CD8-positive, alpha-beta memory T cell (primary cell): ENCODE measurements around the gene SNX15. TPM values are rescaled to one million over a fixed set of nuclear protein-coding genes. Genes with fewer than 3 reads are reported as not detected.

ENCODE experiments used
- CTCF ChIA-PET: fragments of 350-600 bp; sonication (Branson Sonifier 250); formaldehyde crosslinking; loops from one replicate; lab custom pipeline; 2021; ENCODE audit warnings: antibody characterized with exemption; lab: Charles Lee
- POLR2A ChIA-PET: fragments of 350-600 bp; sonication (Branson Sonifier 250); formaldehyde crosslinking; loops from one replicate; lab custom pipeline; 2021; ENCODE audit warnings: antibody characterized with exemption; lab: Charles Lee
- DNase-seq, 5 donors: peaks; one replicate each; pipeline versions ENCODE4 v3.0.0 to v3.0.0-alpha.2; 2020 to 2022; ENCODE audit warnings: mixed read lengths in 1 of 5
- H3K27ac ChIP-seq: one replicate; pipeline ENCODE4 v1.7.0; 2013; ENCODE audit warnings: low read depth, mild to moderate bottlenecking, low read length, moderate library complexity
- H3K27me3 ChIP-seq: 2 replicates; pipeline ENCODE4 v1.7.0; 2013; ENCODE audit warnings: low read length, mild to moderate bottlenecking; ENCODE audit not compliant: insufficient read depth, poor library complexity, severe bottlenecking
- H3K36me3 ChIP-seq: 2 replicates; pipeline ENCODE4 v1.7.0; 2013; ENCODE audit warnings: mild to moderate bottlenecking, low read length, moderate library complexity; ENCODE audit not compliant: insufficient read depth
- H3K4me1 ChIP-seq: 2 replicates; pipeline ENCODE4 v1.7.0; 2013; ENCODE audit warnings: mild to moderate bottlenecking, low read length, moderate library complexity; ENCODE audit not compliant: insufficient read depth
- H3K4me3 ChIP-seq: 2 replicates; pipeline ENCODE4 v1.7.0; 2013; ENCODE audit warnings: mild to moderate bottlenecking, low read length
- H3K9me3 ChIP-seq: 2 replicates; pipeline ENCODE4 v1.7.0; 2013; ENCODE audit warnings: mild to moderate bottlenecking, low read length
- H3K27ac Mint-ChIP-seq, 8 donors: one replicate each; pipeline ENCODE4 v1.8.0; 2020 to 2021; ENCODE audit warnings: mixed read lengths in 8 of 8, mild to moderate bottlenecking in 6 of 8, inconsistent platforms in 3 of 8, moderate library complexity in 3 of 8
- H3K27me3 Mint-ChIP-seq, 2 donors: one replicate each; pipeline ENCODE4 v1.8.0; 2020 to 2021; ENCODE audit warnings: mixed read lengths in 2 of 2, mild to moderate bottlenecking in 1 of 2, moderate library complexity in 1 of 2
- H3K36me3 Mint-ChIP-seq, 3 donors: one replicate each; pipeline ENCODE4 v1.8.0; 2020 to 2021; ENCODE audit warnings: mixed read lengths in 3 of 3, inconsistent platforms in 1 of 3, mild to moderate bottlenecking in 1 of 3
- H3K4me1 Mint-ChIP-seq, 3 donors: one replicate each; pipeline ENCODE4 v1.8.0; 2020 to 2021; ENCODE audit warnings: mixed read lengths in 3 of 3, inconsistent platforms in 1 of 3, mild to moderate bottlenecking in 1 of 3
- H3K4me3 Mint-ChIP-seq, 7 donors: one replicate each; pipeline ENCODE4 v1.8.0; 2020 to 2021; ENCODE audit warnings: mixed read lengths in 7 of 7, mild to moderate bottlenecking in 6 of 7, moderate library complexity in 4 of 7, inconsistent platforms in 2 of 7
- H3K9me3 Mint-ChIP-seq, 5 donors: one replicate each; pipeline ENCODE4 v1.8.0; 2020 to 2022; ENCODE audit warnings: mixed read lengths in 5 of 5, mild to moderate bottlenecking in 3 of 5, moderate library complexity in 2 of 5, inconsistent platforms in 1 of 5
- polyA plus RNA-seq: library from polyadenylated mRNA; unstranded; fragments of 300-500 nt; fragmentation: Illumina TruSeq; gene quantifications from one replicate; pipeline ENCODE4 v1.2.3, GENCODE V29; 2021
- total RNA-seq, 2 experiments: library from RNA; stranded (reverse); gene quantifications; one replicate each; pipeline ENCODE4 v1.2.3, GENCODE V29; 2021

Gene SNX15
- total and polyA plus RNA-seq, 3 experiments from 2014 or later: 16.4 to 21.6 (median 18.3) TPM

- Histone ChIP-seq H3K27ac (no peak overlapping the region), H3K36me3 (no peaks in the 10 kb centered on the region), H3K27me3 (no peaks in the 10 kb centered on the region), H3K4me1 (peaks cover 6% of the 10 kb centered on the region), H3K4me3 (peak overlapping the region; percentile 30), H3K9me3 (no peaks in the 10 kb centered on the region)
- peak overlapping the region; percentile 24 to 91 (median 77) for H3K27ac Mint-ChIP-seq
- peaks cover 5 to 23% (median 10%) of the 10 kb centered on the region in 3 donors for H3K4me1 Mint-ChIP-seq
- H3K9me3 Mint-ChIP-seq: no peaks in the 10 kb centered on the region
- H3K27me3 Mint-ChIP-seq: peaks cover 0 to 4% of the 10 kb centered on the region in 2 donors
- peaks cover 0 to 12% (median 0%) of the 10 kb centered on the region in 3 donors for H3K36me3 Mint-ChIP-seq
- peak in 1 of 5 donors; percentile 56 for DNase-seq
- CTCF ChIA-PET: interaction anchor here (0.8 to 1.7 kb wide), 2 partner anchors 21 to 35 kb away, joined by 3 to 4 read pairs; partner anchors contain the start of gene SNX15
- POLR2A ChIA-PET: no interaction called here
- peak overlapping the region; percentile 73 to 89 (median 85) for H3K4me3 Mint-ChIP-seq
Measured at GRCh38 chr11:65047581-65048422, 20.6 kb downstream of the SNX15 start.

- ChIA-PET CTCF (interaction anchor here (0.7 kb wide), 1 partner anchor 35 kb away, joined by 3 read pairs; no protein-coding TSS in a partner anchor), POLR2A (no interaction called here)
- H3K36me3 Mint-ChIP-seq: peaks cover 0 to under 1% (median 0%) of the 10 kb centered on the region in 3 donors
Measured at GRCh38 chr11:65051398-65051858, 24.2 kb downstream of the SNX15 start.

GRCh38 chr11:65053827-65054508 is 26.7 kb downstream of the SNX15 start:
- Histone ChIP-seq H3K27me3 (no peaks in the 10 kb centered on the region), H3K4me3 (no peak overlapping the region), H3K36me3 (no peaks in the 10 kb centered on the region), H3K9me3 (no peaks in the 10 kb centered on the region), H3K27ac (no peak overlapping the region), H3K4me1 (peaks cover 12% of the 10 kb centered on the region)
- POLR2A ChIA-PET: no interaction called here
- CTCF ChIA-PET: no interaction called here
- DNase-seq: peak in 1 of 5 donors; percentile 25
- H3K4me1 Mint-ChIP-seq: peaks cover 8 to 12% (median 9%) of the 10 kb centered on the region in 3 donors
- peak overlapping the region in 6 of 7 donors; percentile 1 to 76 (median 56) for H3K4me3 Mint-ChIP-seq
- no peaks in the 10 kb centered on the region for H3K27me3 Mint-ChIP-seq
- H3K9me3 Mint-ChIP-seq: no peaks in the 10 kb centered on the region
- H3K27ac Mint-ChIP-seq: peak overlapping the region; percentile 21 to 92 (median 78)
- H3K36me3 Mint-ChIP-seq: no peaks in the 10 kb centered on the region

More at GRCh38 chr11:65051398-65051858, 24.2 kb downstream of the SNX15 start:
- H3K36me3 ChIP-seq: no peaks in the 10 kb centered on the region
- Mint-ChIP-seq H3K9me3 (no peaks in the 10 kb centered on the region), H3K4me3 (no peak overlapping the region), H3K27me3 (peaks cover 0 to 4% of the 10 kb centered on the region in 2 donors), H3K27ac (peak overlapping the region in 1 of 8 donors; percentile 77), H3K4me1 (peaks cover 13 to 28% (median 15%) of the 10 kb centered on the region in 3 donors)
- H3K27me3 ChIP-seq: no peaks in the 10 kb centered on the region
- H3K9me3 ChIP-seq: no peaks in the 10 kb centered on the region
- no peak overlapping the region for H3K4me3 ChIP-seq
- DNase-seq: no peak
- no peak overlapping the region for H3K27ac ChIP-seq
- peaks cover 18% of the 10 kb centered on the region for H3K4me1 ChIP-seq

GRCh38 chr11:65055538-65055937 is 28.3 kb downstream of the SNX15 start:
- CTCF ChIA-PET: no interaction called here
- no peaks in the 10 kb centered on the region for H3K36me3 Mint-ChIP-seq
- H3K27ac Mint-ChIP-seq: peak overlapping the region in 1 of 8 donors; percentile 71

GRCh38 chr11:65056999-65057398 is 29.8 kb downstream of the SNX15 start:
- ChIA-PET CTCF (interaction anchor here (1.0 kb wide), 1 partner anchor 18 kb away, joined by 3 read pairs; no protein-coding TSS in a partner anchor), POLR2A (no interaction called here)
- Histone ChIP-seq H3K4me1 (peaks cover 12% of the 10 kb centered on the region), H3K9me3 (no peaks in the 10 kb centered on the region), H3K27me3 (no peaks in the 10 kb centered on the region), H3K27ac (no peak overlapping the region), H3K4me3 (no peak overlapping the region), H3K36me3 (no peaks in the 10 kb centered on the region)
- Mint-ChIP-seq H3K36me3 (no peaks in the 10 kb centered on the region), H3K4me1 (peaks cover 9 to 12% (median 10%) of the 10 kb centered on the region in 3 donors), H3K27ac (no peak overlapping the region), H3K4me3 (no peak overlapping the region), H3K9me3 (no peaks in the 10 kb centered on the region), H3K27me3 (peaks cover 0 to under 1% of the 10 kb centered on the region in 2 donors)
- DNase-seq: no peak

More at GRCh38 chr11:65055538-65055937, 28.3 kb downstream of the SNX15 start:
- no peaks in the 10 kb centered on the region for H3K36me3 ChIP-seq
- peaks cover 8 to 12% (median 9%) of the 10 kb centered on the region in 3 donors for H3K4me1 Mint-ChIP-seq
- H3K27me3 Mint-ChIP-seq: no peaks in the 10 kb centered on the region
- H3K4me3 Mint-ChIP-seq: no peak overlapping the region
- no peak overlapping the region for H3K27ac ChIP-seq
- no peaks in the 10 kb centered on the region for H3K9me3 ChIP-seq
- no peak for DNase-seq
- no peak overlapping the region for H3K4me3 ChIP-seq
- peaks cover 12% of the 10 kb centered on the region for H3K4me1 ChIP-seq
- POLR2A ChIA-PET: no interaction called here
- H3K27me3 ChIP-seq: no peaks in the 10 kb centered on the region
- H3K9me3 Mint-ChIP-seq: no peaks in the 10 kb centered on the region

GRCh38 chr11:65057526-65057925 is 30.3 kb downstream of the SNX15 start:
- peaks cover 12% of the 10 kb centered on the region for H3K4me1 ChIP-seq
- CTCF ChIA-PET: interaction anchor here (1.0 kb wide), 1 partner anchor 17 kb away, joined by 3 read pairs; no protein-coding TSS in a partner anchor

GRCh38 chr11:65058012-65058411 is 30.8 kb downstream of the SNX15 start:
- H3K36me3 ChIP-seq: no peaks in the 10 kb centered on the region
- no peaks in the 10 kb centered on the region for H3K27me3 ChIP-seq
- H3K36me3 Mint-ChIP-seq: no peaks in the 10 kb centered on the region
- ChIA-PET POLR2A (interaction anchor here (0.6 kb wide), 1 partner anchor 47 kb away, joined by 3 read pairs; no protein-coding TSS in a partner anchor), CTCF (no interaction called here)
- no peak overlapping the region for H3K27ac ChIP-seq
- no peaks in the 10 kb centered on the region for H3K9me3 Mint-ChIP-seq
- peaks cover 9 to 12% (median 10%) of the 10 kb centered on the region in 3 donors for H3K4me1 Mint-ChIP-seq
- peaks cover 0 to 8% of the 10 kb centered on the region in 2 donors for H3K27me3 Mint-ChIP-seq
- H3K9me3 ChIP-seq: no peaks in the 10 kb centered on the region
- no peak overlapping the region for H3K27ac Mint-ChIP-seq
- no peak for DNase-seq
- H3K4me3 ChIP-seq: no peak overlapping the region
- peaks cover 12% of the 10 kb centered on the region for H3K4me1 ChIP-seq
- H3K4me3 Mint-ChIP-seq: no peak overlapping the region

More at GRCh38 chr11:65057526-65057925, 30.3 kb downstream of the SNX15 start:
- H3K27ac Mint-ChIP-seq: no peak overlapping the region
- POLR2A ChIA-PET: interaction anchor here (0.6 kb wide), 1 partner anchor 46 kb away, joined by 3 read pairs; no protein-coding TSS in a partner anchor
- peaks cover 0 to 4% of the 10 kb centered on the region in 2 donors for H3K27me3 Mint-ChIP-seq
- no peaks in the 10 kb centered on the region for H3K9me3 Mint-ChIP-seq
- DNase-seq: no peak
- peaks cover 9 to 12% (median 10%) of the 10 kb centered on the region in 3 donors for H3K4me1 Mint-ChIP-seq
- no peaks in the 10 kb centered on the region for H3K27me3 ChIP-seq
- no peaks in the 10 kb centered on the region for H3K36me3 ChIP-seq
- H3K27ac ChIP-seq: no peak overlapping the region
- H3K9me3 ChIP-seq: no peaks in the 10 kb centered on the region
- no peaks in the 10 kb centered on the region for H3K36me3 Mint-ChIP-seq
- H3K4me3 Mint-ChIP-seq: no peak overlapping the region
- no peak overlapping the region for H3K4me3 ChIP-seq
